Fibroblast of skin of abdomen (primary cell): Measurements from ENCODE around the gene GRK3.

Experiments
- DNase-seq: peaks from one replicate; pipeline ENCODE4 v3.0.0-alpha.2; 2013

GRK3 gene

DNA sequence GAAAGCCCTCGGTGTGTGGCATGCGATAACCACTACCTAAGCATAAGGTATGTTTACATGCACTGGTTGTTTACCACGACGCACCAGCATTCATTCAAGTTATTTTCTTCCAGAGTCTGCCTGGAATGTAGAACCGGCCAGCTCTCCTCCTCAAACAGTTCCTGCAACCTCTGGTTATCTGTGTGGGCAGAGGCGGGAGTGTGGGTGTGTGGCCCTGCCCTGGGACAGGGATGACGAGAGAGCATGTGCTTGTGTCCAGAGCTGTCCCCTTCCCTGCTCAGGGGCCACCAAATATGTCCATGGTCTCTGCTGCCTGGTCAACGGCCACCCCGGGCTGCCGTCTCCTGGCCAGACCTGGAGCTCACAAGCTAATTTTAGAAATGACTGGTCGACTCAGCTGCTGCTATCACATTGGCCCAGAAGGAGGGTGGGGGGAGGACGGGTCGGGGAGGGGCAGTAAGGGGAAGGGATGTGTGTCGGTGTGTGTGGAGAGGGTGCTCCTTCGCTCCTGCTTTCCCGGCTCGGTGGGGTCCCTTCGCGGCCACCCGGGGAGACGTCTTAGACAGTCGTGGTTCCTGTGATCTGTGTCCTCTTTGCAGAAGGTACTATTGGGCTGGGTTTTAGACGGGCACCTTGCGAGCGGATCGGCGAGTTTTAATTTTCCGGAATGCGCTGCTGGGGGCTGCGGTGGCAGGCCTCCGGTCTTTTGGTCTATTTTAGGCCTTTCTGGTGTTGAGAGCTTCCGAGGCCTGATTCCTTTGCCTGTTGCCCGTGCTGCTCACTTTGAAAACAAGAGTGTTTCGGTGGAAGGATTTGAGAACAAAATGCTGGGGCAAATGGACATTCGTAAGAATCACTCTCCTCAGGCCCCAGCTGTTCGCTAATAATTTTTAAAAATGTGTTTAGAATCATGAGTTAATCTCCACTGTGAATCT, 177.5 kb downstream of the GRK3 start, which contains the start of gene MYO18B:
TSS of gene MYO18B (plus strand) at position 497 of the 935 bp plus-strand sequence. CDS start 18,905 bp downstream, outside the sequence.
- no peak for DNase-seq

DNA sequence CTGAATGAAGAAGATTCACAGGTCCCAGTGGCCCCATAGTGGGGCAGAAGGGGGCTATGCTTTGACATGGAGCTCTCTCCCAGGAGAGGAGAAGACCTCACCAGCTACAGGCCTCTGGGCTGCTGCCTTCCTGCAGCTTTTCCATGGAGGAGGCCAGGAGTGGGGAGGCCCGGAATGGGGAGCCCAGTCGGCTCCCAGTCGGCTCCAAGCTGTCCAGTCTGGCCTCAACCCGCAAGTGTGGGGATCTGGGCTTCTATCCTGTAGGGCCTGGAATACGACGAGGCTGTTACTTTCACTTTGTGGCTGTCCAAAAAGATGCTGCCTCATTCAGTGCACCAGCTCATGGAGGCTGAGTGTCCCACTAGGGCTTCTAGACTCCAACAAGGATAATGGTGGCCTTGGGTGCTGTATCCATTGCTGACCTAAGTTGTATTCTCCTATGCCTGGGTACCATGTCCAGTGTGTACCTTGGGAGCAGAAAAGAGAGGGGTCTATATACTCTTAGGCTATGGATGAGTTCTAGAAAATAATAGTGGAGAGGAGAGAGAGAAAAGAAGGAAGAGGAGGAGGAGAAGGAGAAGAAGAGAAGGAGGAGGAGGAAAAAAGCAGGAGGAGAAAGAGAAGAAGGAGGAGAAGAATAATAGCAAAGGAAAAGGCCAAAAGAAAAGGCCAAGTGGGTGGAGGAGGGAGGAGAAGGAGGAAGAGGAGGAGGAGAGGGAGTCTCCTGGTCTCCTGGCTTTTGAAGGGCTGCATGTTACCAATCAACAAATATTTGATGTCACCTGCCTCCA, 178.6 kb downstream of the GRK3 start:
- DNase-seq, result no peak

- no peak for DNase-seq
Observed at GRCh38 chr22:25744694-25745093, 180.2 kb downstream of the GRK3 start.

DNA sequence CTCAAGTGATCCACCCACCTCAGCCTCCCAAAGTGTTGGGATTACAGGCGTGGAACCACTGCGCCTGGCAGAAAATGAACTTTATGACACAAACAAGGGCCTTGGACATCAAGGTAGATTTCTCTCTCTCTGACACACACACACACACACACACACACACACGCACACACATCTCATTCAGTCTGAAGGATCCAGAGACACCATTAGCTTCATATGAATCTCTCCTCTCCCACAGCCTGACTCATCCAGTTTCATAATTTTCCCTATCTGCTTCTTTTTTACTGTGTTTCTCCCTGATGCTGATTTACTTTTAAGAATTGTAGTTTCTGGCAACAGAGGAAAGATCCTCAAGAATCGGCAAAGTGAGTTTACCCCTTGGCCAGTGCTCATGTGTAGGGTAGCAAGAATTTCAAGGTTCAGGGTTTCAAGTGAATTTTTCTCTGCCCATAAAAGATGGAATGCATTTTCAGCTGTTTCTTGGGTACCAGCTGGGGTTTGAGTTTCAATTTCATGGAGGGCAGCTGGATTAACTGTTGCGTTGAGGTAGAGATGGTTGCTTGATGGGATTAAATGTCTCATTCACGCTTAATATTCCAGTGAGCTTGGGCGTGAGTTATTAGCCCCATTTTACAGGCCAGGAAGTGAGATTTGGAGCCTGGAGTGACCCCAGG, 181.0 kb downstream of the GRK3 start:
- peak; percentile 15 for DNase-seq

- DNase-seq, result no peak
Observed at GRCh38 chr22:25746012-25746373, 181.5 kb downstream of the GRK3 start.

GRCh38 chr22:25747245-25747944, 182.9 kb downstream of the GRK3 start:
- DNase-seq, result peak; percentile 41

DNA sequence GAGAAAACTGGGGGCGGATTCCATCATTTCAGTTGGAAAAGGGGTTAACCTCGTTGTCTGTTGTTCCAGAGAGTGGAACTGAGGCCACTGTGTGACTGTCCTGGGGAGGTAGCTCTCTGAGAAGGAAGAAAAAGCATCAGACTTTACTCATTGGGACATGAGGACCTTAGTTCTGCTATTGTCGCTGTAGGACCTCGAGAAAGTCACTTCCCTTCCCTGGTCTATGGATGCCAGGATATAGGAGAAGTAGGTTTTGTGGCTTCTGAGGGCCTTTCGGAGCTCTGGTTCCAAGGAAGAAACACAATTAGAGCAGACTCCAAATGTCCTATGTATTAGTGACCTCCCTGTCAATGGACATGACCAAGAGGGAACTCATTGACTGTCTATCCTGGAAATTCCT, 183.7 kb downstream of the GRK3 start:
- no peak for DNase-seq

DNA sequence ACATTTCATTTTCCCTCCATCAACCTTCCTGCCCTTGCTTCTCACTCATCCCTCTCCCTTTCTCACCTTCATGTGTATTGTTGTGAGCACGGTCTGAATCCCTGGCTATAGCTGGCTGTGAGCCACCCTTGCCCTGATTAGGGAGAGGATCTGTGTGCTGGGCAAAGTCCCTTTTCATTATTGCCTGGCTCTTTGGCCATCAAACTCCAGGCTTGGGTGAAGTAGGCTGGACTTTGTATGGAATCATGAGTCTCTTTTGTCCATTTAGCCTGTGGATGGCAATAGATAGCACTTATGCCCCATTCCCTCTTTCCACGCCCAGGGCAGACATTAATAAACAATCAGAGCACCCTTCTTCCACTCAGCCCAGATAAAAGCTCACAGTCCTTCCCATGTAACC, 184.2 kb downstream of the GRK3 start:
- DNase-seq, result no peak

- no peak for DNase-seq
Observed at GRCh38 chr22:25749420-25750169, 185.1 kb downstream of the GRK3 start.

GRCh38 chr22:25750569-25751173, 186.2 kb downstream of the GRK3 start:
- no peak for DNase-seq

DNA sequence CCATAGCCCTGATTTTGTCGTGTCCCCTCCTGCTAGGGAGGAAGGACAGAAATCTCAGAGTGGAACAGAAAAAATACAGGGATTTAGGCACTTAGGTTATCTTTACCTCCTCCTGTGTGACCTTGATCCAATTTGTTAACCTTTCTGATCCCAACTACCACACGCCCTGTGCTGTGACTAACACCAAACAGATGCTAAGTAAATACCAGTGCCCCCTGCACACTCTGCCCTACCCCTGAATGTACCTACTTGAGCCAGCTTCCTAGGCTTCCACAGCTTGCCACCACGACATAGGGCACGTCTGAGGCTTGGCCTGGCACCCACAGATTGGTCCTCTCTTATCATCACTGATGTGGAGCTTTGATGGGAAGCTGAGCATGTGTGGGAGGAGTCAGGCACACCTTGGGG, 186.7 kb downstream of the GRK3 start:
- no peak for DNase-seq

DNA sequence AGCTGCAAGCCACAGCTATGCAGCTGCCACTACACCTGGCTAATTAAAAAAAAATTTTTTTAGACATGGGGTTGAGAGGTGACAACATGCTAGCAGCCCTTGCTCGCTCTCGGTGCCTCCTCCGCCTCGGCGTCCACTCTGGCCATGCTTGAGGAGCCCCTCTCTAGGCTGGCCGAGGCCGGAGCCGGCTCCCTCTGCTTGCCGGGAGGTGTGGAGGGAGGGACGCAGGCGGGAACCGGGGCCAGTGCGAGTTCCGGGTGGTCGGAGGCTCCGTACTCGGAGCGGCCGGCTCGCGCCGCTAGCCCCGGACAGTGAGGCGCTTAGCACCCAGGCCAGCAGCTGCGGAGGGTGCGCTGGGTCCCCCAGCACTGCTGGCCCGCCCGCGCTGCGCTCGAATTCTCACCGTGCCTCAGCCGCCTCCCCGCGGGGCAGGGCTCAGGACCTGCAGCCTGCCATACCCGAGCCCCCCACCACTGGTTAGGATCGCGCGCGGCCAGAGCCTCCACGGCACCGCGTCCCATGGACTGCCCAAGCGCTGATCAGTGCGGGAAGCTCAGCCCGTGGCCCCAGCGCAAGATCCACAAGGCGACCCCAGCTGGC, 188.2 kb downstream of the GRK3 start:
- no peak for DNase-seq

DNA sequence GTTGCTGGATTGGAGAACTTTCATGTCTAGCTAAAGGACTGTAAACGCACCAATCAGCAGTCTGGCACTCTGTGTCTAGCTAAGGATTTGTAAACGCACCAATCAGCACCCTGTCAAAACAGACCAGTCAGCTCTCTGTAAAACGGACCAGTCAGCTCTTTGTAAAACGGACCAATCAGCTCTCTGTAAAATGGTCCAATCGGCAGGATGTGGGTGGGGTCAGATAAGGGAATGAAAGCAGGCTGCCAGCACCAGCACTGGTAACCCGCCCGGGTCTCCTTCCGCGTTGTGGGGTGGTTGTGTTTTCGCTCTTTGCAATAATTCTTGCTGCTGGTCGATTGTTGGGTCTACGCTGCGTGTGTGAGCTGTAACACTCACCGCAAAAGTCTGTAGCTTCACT, 188.8 kb downstream of the GRK3 start:
- no peak for DNase-seq

GRCh38 chr22:25754527-25755202, 190.2 kb downstream of the GRK3 start:
- peak; percentile 62 for DNase-seq

GRCh38 chr22:25757686-25758085, 193.2 kb downstream of the GRK3 start:
- DNase-seq, result no peak

- no peak for DNase-seq
Observed at GRCh38 chr22:25758316-25758715, 193.8 kb downstream of the GRK3 start.

DNA sequence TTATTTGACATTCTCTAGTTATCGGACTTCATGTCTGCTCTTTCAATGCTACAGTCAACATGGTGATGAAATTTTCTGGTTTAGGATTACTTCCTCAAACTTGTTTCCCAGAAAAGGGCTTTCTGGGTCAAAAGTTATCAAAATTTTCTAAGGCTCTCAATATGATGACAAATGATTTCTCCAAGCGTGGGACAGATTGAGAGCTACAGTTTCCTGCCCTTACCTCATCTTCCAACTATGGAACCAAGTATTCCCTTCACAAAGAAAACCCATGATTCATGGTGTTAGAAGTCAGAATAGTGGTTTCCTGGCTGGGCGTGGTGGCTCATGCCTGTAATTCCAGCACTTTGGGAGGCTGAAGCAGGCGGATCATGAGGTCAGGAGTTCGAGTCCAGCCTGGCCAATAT, 195.4 kb downstream of the GRK3 start:
- peak; percentile 83 for DNase-seq

- DNase-seq, result no peak
Observed at GRCh38 chr22:25760294-25760693, 195.8 kb downstream of the GRK3 start.

- DNase-seq, result no peak
Observed at GRCh38 chr22:25760848-25761595, 196.5 kb downstream of the GRK3 start.
